HepG2 (cell line): ENCODE results near the gene AP2A2. TPM values are rescaled to one million over a fixed set of nuclear protein-coding genes. Genes with fewer than 3 reads are reported as not detected.

Experiments used
- CEBPG ChIP-seq: IDR thresholded peaks from 2 replicates; pipeline ENCODE4 v1.6.1; 2016
- CHD2 ChIP-seq: IDR thresholded peaks from 2 replicates; pipeline ENCODE4 v1.6.1; 2011; ENCODE audit warnings: low read depth, low read length, improper control_type of control experiment
- CREB1 ChIP-seq, 2 experiments: fragments of 450-650 bp in 1 of 2; IDR thresholded peaks; 2 replicates each; pipeline ENCODE4 v1.6.1; 2016 to 2017; ENCODE audit warnings: control low read depth in 1 of 2, mild to moderate bottlenecking in 1 of 2, missing compliant biosample characterization in 1 of 2, missing genetic modification characterization in 1 of 2
- DR1 ChIP-seq: sonication (generic); formaldehyde crosslinking; IDR thresholded peaks from 2 replicates; pipeline ENCODE4 v1.8.0; 2021; ENCODE audit warnings: mild to moderate bottlenecking, missing genetic modification reagents, inconsistent platforms
- ETV6 ChIP-seq: sonication (generic); formaldehyde crosslinking; conservative IDR thresholded peaks from 2 replicates; pipeline ENCODE4 v1.4.0; 2020; ENCODE audit warnings: missing genetic modification reagents
- KLF12 ChIP-seq: sonication (generic); formaldehyde crosslinking; IDR thresholded peaks from 2 replicates; pipeline ENCODE4 v1.4.0; 2020; ENCODE audit warnings: missing genetic modification reagents, borderline replicate concordance
- MAF1 ChIP-seq: sonication (generic); formaldehyde crosslinking; IDR thresholded peaks from 2 replicates; pipeline ENCODE4 v1.5.0; 2020; ENCODE audit warnings: missing genetic modification reagents, borderline replicate concordance
- MED1 ChIP-seq: sonication (generic); formaldehyde crosslinking; IDR thresholded peaks from 2 replicates; pipeline ENCODE4 v1.4.0; 2020; ENCODE audit warnings: missing genetic modification reagents
- MED8 ChIP-seq: sonication (generic); formaldehyde crosslinking; IDR thresholded peaks from 2 replicates; pipeline ENCODE4 v1.8.1; 2023; ENCODE audit warnings: mild to moderate bottlenecking, missing genetic modification reagents; ENCODE audit not compliant: insufficient replicate concordance
- ONECUT2 ChIP-seq: sonication (generic); formaldehyde crosslinking; IDR thresholded peaks from 2 replicates; pipeline ENCODE4 v1.4.0; 2020; ENCODE audit warnings: missing genetic modification reagents
- TOPORS ChIP-seq: sonication (generic); formaldehyde crosslinking; IDR thresholded peaks from 2 replicates; pipeline ENCODE4 v1.8.0; 2023; ENCODE audit warnings: mild to moderate bottlenecking, missing genetic modification reagents
- ZNF326 ChIP-seq: sonication (generic); formaldehyde crosslinking; IDR thresholded peaks from 2 replicates; pipeline ENCODE4 v1.4.0; 2020; ENCODE audit warnings: missing genetic modification reagents, borderline replicate concordance
- ZNF484 ChIP-seq: sonication (generic); formaldehyde crosslinking; IDR thresholded peaks from 2 replicates; pipeline ENCODE4 v1.5.1; 2020; ENCODE audit warnings: mild to moderate bottlenecking, low read depth, missing genetic modification reagents, borderline replicate concordance
- ZNF652 ChIP-seq: IDR thresholded peaks from 2 replicates; pipeline ENCODE4 v1.6.1; 2016; ENCODE audit warnings: low read depth, borderline replicate concordance
- ZNF790 ChIP-seq: sonication (generic); formaldehyde crosslinking; IDR thresholded peaks from 2 replicates; pipeline ENCODE4 v1.8.0; 2022; ENCODE audit warnings: missing genetic modification reagents, mild to moderate bottlenecking, borderline replicate concordance
- polyA plus RNA-seq, 8 experiments: library from polyadenylated mRNA; depleted of rRNA in 3 of 8; stranded (reverse) in 7 of 8; unstranded in 1 of 8; fragments of >200 nt; fragmentation: Illumina TruSeq in 4 of 8; extraction: Trizol in 4 of 8; gene quantifications; 2 replicates each; pipeline versions ENCODE4 v1.2.1 to v1.2.3, GENCODE V29; 2011 to 2016; ENCODE audit warnings: low read depth in 4 of 8, missing spikeins in 1 of 8, mixed read lengths in 1 of 8; ENCODE audit not compliant: insufficient read depth in 1 of 8
- total RNA-seq, 5 experiments: library from RNA; depleted of rRNA; stranded (reverse); fragments of >200 nt; fragmentation: Illumina TruSeq; extraction: Trizol; gene quantifications; 2 replicates each; pipeline ENCODE4 v1.2.3, GENCODE V29; 2016; ENCODE audit warnings: low read depth in 1 of 5
- TF ChIP-seq, protein P1 (sequence below), 2 experiments: sonication (generic) in 1 of 2; formaldehyde crosslinking in 1 of 2; IDR thresholded peaks; 2 replicates each; pipeline versions ENCODE4 v1.5.1 to v1.6.1; 2011 to 2020; ENCODE audit warnings: borderline replicate concordance in 1 of 2, low read depth in 1 of 2, low read length in 1 of 2, mild to moderate bottlenecking in 1 of 2, missing genetic modification reagents in 1 of 2, moderate library complexity in 1 of 2
- TF ChIP-seq, protein P2 (sequence below): sonication (generic); formaldehyde crosslinking; IDR thresholded peaks from 2 replicates; pipeline ENCODE4 v1.5.1; 2020; ENCODE audit warnings: mild to moderate bottlenecking, moderate library complexity, missing genetic modification reagents
- TF ChIP-seq, protein P3 (sequence below): sonication (generic); formaldehyde crosslinking; IDR thresholded peaks from 2 replicates; pipeline ENCODE4 v1.4.0; 2020; ENCODE audit warnings: missing genetic modification reagents, borderline replicate concordance
- TF ChIP-seq, protein P4 (sequence below): sonication (generic); formaldehyde crosslinking; IDR thresholded peaks from 2 replicates; pipeline ENCODE4 v1.4.0; 2020; ENCODE audit warnings: missing genetic modification reagents
- TF ChIP-seq, protein P5 (sequence below): sonication (generic); formaldehyde crosslinking; IDR thresholded peaks from 2 replicates; pipeline ENCODE4 v1.5.0; 2020; ENCODE audit warnings: missing genetic modification reagents

AP2A2 gene
- total and polyA plus RNA-seq, 2 of the 13 experiments (the other 11 are each of a cell fraction or from before 2014, with no cell fraction given): 25.7 to 75.7 TPM

DNA sequence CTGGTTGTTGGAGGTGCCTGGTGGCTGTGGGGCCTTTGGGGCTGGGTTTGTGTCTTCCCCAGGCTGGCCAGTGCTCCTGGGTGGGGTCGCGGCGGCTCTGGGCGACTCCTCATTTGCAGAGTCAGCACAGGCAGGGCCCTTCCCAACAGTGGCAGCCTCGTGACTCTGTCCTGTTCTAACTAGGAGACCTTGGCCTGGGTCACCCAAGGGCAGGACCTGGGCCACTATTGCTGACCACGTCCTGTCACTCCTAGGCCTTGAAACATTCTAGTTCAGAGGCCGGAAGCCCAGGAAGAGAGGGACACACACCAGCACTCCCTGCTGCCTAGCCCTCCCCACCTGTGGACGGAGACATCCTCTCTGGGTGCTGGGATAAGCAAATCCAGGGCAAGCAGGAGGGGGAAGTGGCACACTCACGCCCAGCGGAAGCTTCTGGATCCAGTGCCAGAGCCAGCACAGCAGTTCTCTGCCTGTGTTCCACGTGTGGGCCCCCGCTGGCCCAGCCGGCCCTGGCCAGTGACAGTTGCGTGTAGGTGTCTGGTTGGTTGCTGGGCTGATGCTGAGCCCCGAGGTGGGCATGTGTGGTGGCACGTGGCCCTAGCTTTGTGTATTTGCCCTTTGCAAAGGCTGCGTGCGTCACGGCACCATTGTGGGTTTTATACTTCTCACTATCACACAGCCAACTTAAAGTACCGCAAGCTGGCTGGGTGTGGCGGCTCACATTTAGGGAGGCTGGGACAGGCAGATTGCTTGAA, 10.7 kb upstream of the AP2A2 start (continued):
- TF ChIP-seq, protein P1, sequence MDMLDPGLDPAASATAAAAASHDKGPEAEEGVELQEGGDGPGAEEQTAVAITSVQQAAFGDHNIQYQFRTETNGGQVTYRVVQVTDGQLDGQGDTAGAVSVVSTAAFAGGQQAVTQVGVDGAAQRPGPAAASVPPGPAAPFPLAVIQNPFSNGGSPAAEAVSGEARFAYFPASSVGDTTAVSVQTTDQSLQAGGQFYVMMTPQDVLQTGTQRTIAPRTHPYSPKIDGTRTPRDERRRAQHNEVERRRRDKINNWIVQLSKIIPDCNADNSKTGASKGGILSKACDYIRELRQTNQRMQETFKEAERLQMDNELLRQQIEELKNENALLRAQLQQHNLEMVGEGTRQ (IDR thresholded peaks at IDR 0.05; ENCODE audit: low read depth, low read length): no peak
- TF ChIP-seq, protein P1 (CRISPR knock-in tag; IDR thresholded peaks at IDR 0.05; ENCODE audit: borderline replicate concordance): no peak
- TF ChIP-seq CREB1 (IDR thresholded peaks at IDR 0.05) (no peak), CREB1 (CRISPR knock-in tag; IDR thresholded peaks at IDR 0.05) (no peak), MED1 (CRISPR knock-in tag) (peak; percentile 90), CEBPG (CRISPR knock-in tag) (peak; percentile 6; the same call in 1 of the 2 replicates), ETV6 (CRISPR knock-in tag) (no peak), KLF12 (0 out of 2 replicates have a peak, but pooled peaks have one; percentile 31), DR1 (no peak), MED8 (no peak), ONECUT2 (no peak), MAF1 (CRISPR knock-in tag) (no peak), CHD2 (no peak), ZNF326 (no peak), ZNF484 (CRISPR knock-in tag) (no peak), ZNF652 (CRISPR knock-in tag) (no peak), ZNF790 (CRISPR knock-in tag) (no peak), TOPORS (CRISPR knock-in tag) (no peak)
- TF ChIP-seq, protein P2, sequence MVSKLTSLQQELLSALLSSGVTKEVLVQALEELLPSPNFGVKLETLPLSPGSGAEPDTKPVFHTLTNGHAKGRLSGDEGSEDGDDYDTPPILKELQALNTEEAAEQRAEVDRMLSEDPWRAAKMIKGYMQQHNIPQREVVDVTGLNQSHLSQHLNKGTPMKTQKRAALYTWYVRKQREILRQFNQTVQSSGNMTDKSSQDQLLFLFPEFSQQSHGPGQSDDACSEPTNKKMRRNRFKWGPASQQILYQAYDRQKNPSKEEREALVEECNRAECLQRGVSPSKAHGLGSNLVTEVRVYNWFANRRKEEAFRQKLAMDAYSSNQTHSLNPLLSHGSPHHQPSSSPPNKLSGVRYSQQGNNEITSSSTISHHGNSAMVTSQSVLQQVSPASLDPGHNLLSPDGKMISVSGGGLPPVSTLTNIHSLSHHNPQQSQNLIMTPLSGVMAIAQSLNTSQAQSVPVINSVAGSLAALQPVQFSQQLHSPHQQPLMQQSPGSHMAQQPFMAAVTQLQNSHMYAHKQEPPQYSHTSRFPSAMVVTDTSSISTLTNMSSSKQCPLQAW (CRISPR knock-in tag): peak; percentile 85
- TF ChIP-seq, protein P3, sequence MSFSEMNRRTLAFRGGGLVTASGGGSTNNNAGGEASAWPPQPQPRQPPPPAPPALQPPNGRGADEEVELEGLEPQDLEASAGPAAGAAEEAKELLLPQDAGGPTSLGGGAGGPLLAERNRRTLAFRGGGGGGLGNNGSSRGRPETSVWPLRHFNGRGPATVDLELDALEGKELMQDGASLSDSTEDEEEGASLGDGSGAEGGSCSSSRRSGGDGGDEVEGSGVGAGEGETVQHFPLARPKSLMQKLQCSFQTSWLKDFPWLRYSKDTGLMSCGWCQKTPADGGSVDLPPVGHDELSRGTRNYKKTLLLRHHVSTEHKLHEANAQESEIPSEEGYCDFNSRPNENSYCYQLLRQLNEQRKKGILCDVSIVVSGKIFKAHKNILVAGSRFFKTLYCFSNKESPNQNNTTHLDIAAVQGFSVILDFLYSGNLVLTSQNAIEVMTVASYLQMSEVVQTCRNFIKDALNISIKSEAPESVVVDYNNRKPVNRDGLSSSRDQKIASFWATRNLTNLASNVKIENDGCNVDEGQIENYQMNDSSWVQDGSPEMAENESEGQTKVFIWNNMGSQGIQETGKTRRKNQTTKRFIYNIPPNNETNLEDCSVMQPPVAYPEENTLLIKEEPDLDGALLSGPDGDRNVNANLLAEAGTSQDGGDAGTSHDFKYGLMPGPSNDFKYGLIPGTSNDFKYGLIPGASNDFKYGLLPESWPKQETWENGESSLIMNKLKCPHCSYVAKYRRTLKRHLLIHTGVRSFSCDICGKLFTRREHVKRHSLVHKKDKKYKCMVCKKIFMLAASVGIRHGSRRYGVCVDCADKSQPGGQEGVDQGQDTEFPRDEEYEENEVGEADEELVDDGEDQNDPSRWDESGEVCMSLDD: no peak
- TF ChIP-seq, protein P4, sequence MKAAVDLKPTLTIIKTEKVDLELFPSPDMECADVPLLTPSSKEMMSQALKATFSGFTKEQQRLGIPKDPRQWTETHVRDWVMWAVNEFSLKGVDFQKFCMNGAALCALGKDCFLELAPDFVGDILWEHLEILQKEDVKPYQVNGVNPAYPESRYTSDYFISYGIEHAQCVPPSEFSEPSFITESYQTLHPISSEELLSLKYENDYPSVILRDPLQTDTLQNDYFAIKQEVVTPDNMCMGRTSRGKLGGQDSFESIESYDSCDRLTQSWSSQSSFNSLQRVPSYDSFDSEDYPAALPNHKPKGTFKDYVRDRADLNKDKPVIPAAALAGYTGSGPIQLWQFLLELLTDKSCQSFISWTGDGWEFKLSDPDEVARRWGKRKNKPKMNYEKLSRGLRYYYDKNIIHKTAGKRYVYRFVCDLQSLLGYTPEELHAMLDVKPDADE (CRISPR knock-in tag): no peak
- TF ChIP-seq, protein P5, sequence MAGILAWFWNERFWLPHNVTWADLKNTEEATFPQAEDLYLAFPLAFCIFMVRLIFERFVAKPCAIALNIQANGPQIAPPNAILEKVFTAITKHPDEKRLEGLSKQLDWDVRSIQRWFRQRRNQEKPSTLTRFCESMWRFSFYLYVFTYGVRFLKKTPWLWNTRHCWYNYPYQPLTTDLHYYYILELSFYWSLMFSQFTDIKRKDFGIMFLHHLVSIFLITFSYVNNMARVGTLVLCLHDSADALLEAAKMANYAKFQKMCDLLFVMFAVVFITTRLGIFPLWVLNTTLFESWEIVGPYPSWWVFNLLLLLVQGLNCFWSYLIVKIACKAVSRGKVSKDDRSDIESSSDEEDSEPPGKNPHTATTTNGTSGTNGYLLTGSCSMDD: no peak
